HFFc6 (cell line): ENCODE data around the gene HSPA9. TPM values are rescaled to one million over a fixed set of nuclear protein-coding genes. Genes with fewer than 3 reads are reported as not detected.
A peak's percentile ranks its signal among the peaks of the same experiment; 100 is the strongest.

ENCODE experiments used
- DNase-seq: peaks from one replicate; pipeline ENCODE4 v3.0.0-alpha.2; 2018
- H3K27ac Mint-ChIP-seq: 2 replicates; pipeline ENCODE4 v1.8.0; 2020; ENCODE audit warnings: mild to moderate bottlenecking, mixed read lengths
- H3K27me3 Mint-ChIP-seq: 2 replicates; pipeline ENCODE4 v1.8.0; 2021; ENCODE audit warnings: mild to moderate bottlenecking, moderate library complexity, mixed read lengths; ENCODE audit not compliant: insufficient read depth
- H3K36me3 Mint-ChIP-seq: 2 replicates; pipeline ENCODE4 v1.8.0; 2021; ENCODE audit warnings: low read depth, mixed read lengths
- H3K4me1 Mint-ChIP-seq: 2 replicates; pipeline ENCODE4 v1.8.0; 2020; ENCODE audit warnings: low read depth, mixed read lengths
- H3K4me3 Mint-ChIP-seq: 2 replicates; pipeline ENCODE4 v1.8.0; 2020; ENCODE audit warnings: mild to moderate bottlenecking, moderate library complexity, mixed read lengths
- H3K9me3 Mint-ChIP-seq: 2 replicates; pipeline ENCODE4 v1.8.0; 2020; ENCODE audit warnings: mild to moderate bottlenecking, mixed read lengths
- total RNA-seq, 6 experiments: library from RNA; stranded (reverse); fragmentation: NEBNext Ultra II Directional; extraction: Animal tissue kit (Norgen Biotek cat#: 25700); gene quantifications; 2 replicates in 1 of 6; 3 replicates in 5 of 6; pipeline ENCODE4 v1.2.3, GENCODE V29; 2021
- TF ChIP-seq, protein P1 (sequence below): fragments of 200-600 bp; sonication (generic); IDR thresholded peaks from 2 replicates; pipeline ENCODE4 v1.5.0; 2021; ENCODE audit warnings: antibody characterized with exemption, mild to moderate bottlenecking

HSPA9 gene
- total RNA-seq, 6 experiments from 2014 or later: 193 to 236 (median 210) TPM

DNA sequence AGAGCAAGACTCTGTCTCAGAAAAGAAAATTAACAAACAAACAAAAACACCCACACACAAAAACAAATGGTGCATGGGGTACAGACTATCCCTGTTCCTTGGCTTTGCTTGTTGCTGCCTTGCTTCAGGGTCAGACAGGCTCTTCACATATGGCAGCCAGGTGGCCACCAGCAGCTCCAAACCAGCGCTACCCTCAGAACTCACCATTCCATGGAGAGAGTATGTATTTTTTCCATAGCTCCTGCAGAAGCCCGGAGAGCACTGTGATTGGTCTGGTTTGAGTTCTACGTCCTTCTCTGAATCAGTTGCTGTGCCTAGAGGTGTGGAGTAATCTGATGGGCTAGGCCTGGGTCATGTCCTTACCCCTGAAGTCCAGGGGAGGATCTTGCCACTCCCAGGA lies 25.2 kb upstream of the HSPA9 start:
- Mint-ChIP-seq H3K27me3 (peaks cover 35% of the 10 kb centered on the region), H3K9me3 (no peaks in the 10 kb centered on the region), H3K27ac (no peak overlapping the region), H3K4me1 (peaks cover 11% of the 10 kb centered on the region), H3K36me3 (no peaks in the 10 kb centered on the region), H3K4me3 (no peak overlapping the region)
- TF ChIP-seq, protein P1, sequence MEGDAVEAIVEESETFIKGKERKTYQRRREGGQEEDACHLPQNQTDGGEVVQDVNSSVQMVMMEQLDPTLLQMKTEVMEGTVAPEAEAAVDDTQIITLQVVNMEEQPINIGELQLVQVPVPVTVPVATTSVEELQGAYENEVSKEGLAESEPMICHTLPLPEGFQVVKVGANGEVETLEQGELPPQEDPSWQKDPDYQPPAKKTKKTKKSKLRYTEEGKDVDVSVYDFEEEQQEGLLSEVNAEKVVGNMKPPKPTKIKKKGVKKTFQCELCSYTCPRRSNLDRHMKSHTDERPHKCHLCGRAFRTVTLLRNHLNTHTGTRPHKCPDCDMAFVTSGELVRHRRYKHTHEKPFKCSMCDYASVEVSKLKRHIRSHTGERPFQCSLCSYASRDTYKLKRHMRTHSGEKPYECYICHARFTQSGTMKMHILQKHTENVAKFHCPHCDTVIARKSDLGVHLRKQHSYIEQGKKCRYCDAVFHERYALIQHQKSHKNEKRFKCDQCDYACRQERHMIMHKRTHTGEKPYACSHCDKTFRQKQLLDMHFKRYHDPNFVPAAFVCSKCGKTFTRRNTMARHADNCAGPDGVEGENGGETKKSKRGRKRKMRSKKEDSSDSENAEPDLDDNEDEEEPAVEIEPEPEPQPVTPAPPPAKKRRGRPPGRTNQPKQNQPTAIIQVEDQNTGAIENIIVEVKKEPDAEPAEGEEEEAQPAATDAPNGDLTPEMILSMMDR: no peak
- no peak for DNase-seq

DNA sequence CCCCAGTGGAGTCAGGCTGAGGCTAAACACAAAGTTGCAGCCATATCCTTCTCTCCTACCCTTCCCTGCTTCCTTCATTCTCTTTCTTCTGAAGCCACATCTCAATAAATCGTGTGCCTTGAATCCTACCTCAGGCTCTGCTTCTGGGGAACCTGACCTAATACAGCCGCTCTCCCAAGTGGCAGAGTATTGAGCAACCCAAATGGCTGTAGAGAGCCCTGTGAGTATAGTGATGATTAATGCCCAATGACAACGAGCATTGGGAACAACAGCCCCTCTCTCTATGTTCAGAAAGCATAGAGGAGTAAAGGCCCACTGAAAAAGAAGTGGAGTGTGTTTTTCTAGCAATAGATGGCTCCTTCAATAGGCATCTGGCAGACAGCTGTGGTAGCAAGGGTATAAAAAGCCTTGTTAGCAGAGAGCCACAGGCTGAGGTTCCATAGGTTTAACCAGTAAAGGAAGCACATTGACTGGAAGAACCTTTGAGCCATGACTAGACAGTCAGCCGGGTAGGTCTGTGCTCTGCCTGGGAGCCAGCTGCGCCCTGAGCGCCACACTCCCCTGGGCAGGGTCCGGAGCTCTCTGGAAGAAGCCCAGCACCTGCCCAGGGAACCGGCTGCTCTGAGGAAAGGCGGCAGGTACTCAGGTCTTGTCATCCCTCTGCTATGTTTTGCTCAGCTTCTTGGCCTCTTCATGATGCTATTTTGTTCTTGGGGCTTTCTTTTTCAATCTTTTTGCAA lies 22.6 kb upstream of the HSPA9 start:
- H3K36me3 Mint-ChIP-seq: no peaks in the 10 kb centered on the region
- H3K4me3 Mint-ChIP-seq: no peak overlapping the region
- TF ChIP-seq, protein P1: no peak
- peaks cover 34% of the 10 kb centered on the region for H3K27me3 Mint-ChIP-seq
- peaks cover 11% of the 10 kb centered on the region for H3K4me1 Mint-ChIP-seq
- no peak overlapping the region for H3K27ac Mint-ChIP-seq
- H3K9me3 Mint-ChIP-seq: no peaks in the 10 kb centered on the region
- DNase-seq: no peak

DNA sequence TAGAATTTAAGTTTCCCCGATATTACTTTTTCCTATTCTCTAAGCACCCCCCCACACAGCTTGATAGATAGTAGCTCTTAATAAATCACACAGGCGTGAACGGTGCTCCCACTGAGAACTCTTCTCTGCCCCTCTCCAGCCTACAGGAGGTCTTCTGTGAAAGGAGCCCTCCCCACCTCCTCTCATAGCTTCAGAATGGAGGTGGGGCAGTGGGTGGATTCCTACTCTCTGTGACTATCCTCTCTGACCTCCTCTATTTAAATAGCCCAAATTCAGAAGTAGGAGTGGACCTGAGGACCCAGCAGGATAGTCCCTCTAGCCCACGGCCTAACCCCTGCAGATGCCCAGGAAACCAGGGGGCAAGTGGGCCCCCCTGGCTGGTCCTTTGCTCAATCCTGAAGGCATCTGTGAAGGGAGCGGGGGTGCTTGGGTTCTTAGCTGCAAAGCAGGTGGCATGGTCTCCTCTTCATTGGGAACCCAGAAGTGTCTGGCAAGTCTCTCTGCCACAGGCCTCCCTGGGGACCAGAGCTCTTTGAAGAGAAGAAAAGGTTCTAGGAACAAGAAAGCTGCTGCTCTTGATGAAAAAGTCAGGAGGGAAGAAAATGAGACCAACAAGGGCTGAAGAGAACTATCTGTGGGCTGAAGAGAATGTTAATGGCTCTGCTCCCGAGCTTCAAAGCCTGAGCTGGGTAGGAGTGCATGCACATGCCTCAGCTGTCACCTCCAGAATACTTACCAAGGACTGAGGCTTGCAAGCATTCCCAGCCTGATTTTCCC lies 21.1 kb upstream of the HSPA9 start:
- peaks cover 5% of the 10 kb centered on the region for H3K4me1 Mint-ChIP-seq
- H3K36me3 Mint-ChIP-seq: no peaks in the 10 kb centered on the region
- DNase-seq: no peak
- no peak overlapping the region for H3K4me3 Mint-ChIP-seq
- TF ChIP-seq, protein P1: no peak
- no peak overlapping the region for H3K27ac Mint-ChIP-seq
- H3K27me3 Mint-ChIP-seq: peaks cover 37% of the 10 kb centered on the region
- H3K9me3 Mint-ChIP-seq: no peaks in the 10 kb centered on the region

DNA sequence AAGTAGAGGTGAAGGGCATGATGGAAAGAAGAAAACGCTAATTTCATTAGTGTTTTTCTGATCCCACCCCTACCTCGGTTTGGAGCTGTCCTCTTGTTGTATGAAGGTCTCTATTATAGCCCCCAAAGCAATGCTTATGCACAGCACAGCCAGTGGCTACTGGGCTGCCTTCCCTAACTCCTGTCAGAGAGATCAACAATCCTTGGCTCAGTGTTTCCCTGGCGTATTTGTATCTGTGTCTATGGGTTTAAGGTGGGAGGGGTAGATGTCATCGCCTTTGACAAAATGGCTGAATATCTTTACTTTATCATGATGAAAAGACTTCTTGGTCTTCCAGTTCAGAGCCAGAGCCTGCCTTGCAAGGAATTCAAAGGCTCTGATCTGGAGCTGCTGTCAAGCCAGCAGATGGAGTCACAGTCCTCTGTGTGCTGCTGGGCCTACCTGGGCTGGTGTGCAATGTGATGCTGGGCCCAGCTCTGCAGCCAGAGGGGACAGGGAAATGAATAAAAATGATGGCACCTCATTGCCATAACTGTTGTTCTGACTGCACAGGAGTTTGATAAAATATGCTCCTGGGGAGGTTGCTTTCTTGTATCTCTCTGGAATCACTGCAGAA lies 20.1 kb upstream of the HSPA9 start:
- TF ChIP-seq, protein P1: no peak
- H3K9me3 Mint-ChIP-seq: no peaks in the 10 kb centered on the region
- no peak overlapping the region for H3K27ac Mint-ChIP-seq
- H3K4me1 Mint-ChIP-seq: no peaks in the 10 kb centered on the region
- H3K4me3 Mint-ChIP-seq: no peak overlapping the region
- H3K36me3 Mint-ChIP-seq: no peaks in the 10 kb centered on the region
- DNase-seq: no peak
- H3K27me3 Mint-ChIP-seq: peaks cover 34% of the 10 kb centered on the region

DNA sequence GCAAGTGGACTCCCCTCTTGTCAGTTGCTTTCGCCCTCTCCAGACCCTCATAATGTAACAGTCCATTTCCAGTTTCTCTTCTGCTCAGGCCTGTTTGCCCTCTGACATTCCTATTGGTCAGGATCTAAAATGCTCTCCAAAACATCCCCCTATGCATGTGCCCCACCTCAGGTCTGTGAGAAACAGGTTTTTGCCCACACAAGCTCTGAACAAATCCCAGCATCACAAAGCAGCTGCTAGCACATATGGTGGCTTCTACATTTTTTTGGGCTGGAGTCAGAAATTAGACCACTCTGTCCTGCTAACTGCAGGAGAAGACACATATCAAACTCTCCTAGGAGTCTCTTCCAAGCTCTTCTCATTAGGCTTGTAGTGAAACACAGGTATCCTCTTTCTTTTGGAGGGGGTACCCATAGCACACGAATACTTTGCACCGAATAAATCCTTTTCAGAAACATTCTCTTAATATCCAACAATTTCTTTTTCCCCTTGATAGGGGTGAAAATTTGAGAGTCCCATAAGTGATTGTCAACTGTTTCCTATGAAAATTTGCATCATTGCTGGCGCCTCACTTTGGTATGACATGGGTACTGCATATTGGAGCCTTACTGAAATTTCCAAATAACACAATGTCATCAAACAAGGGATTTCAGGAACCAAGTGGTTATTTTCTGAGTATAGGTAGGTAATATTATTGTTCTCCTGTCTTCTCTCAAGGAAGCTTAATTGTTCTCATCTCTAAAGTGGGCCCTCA lies 19.3 kb upstream of the HSPA9 start:
- H3K36me3 Mint-ChIP-seq: no peaks in the 10 kb centered on the region
- H3K27me3 Mint-ChIP-seq: peaks cover 32% of the 10 kb centered on the region
- no peaks in the 10 kb centered on the region for H3K9me3 Mint-ChIP-seq
- DNase-seq: no peak
- no peak overlapping the region for H3K4me3 Mint-ChIP-seq
- H3K4me1 Mint-ChIP-seq: no peaks in the 10 kb centered on the region
- no peak overlapping the region for H3K27ac Mint-ChIP-seq
- TF ChIP-seq, protein P1: peak; percentile 68
